ENCODE measurements around the gene NSMCE1. TPM values are rescaled to one million over a fixed set of nuclear protein-coding genes. Genes with fewer than 3 reads are reported as not detected.
A peak's percentile ranks its signal among the peaks of the same experiment; 100 is the strongest.

Gene NSMCE1
- total and polyA plus RNA-seq, 2 of the 4 experiments (the other 2 are of a cell fraction): 47.5 to 120 TPM

DNA sequence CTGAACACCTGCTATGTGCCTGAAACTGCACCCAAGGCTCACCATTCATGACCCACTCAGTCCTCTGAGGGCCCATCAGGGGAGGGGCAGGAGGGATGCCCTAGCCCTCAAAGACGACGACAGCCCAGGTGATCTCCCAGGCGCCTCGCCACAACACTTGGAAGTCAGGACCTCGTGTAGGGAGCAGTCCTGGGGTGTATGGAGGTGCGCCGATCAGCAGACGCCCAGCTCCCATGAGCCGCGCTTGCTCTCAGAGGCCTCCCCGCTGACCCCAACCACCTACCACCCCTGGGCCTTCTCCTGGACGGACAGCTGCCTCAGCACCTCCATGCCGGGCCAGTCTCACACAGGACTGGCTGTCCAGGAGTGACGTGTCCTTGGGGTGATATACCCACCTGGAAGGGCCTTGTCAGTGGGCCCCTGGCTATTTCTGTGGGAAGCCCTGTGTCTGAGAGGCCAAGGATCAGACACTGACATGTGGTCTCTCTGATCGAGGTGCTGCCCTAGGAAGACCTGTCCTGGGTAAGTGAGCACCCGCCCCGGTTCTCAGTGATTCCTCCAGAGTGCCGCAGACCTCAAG, 38.6 kb downstream of the NSMCE1 start:
- H2AK5ac ChIP-seq (ENCODE audit: low read depth, low read length): 0 out of 2 replicates have a peak overlapping the region, but pooled peaks have one; percentile 52
- intact Hi-C loops (cut with micrococcal nuclease): no loop called here
- no peak overlapping the region for H2BK120ac ChIP-seq (ENCODE audit: low read depth, low read length)
- no peaks in the 10 kb centered on the region for H3K9me3 ChIP-seq (ENCODE audit: control insufficient read depth, insufficient read depth, low read length)
- H2BK15ac ChIP-seq (ENCODE audit: low read depth, low read length): no peak overlapping the region
- H4K8ac ChIP-seq (ENCODE audit: low read depth in 2 of 2, low read length in 2 of 2): no peak overlapping the region
- H3K4me3 ChIP-seq (ENCODE audit: insufficient read depth, low read depth, low read length): no peak overlapping the region
- H2AFZ ChIP-seq (replicated peaks; ENCODE audit: low read length, poor library complexity): no peak overlapping the region
- no peak overlapping the region; the same call in 1 of the 2 replicates for H4K91ac ChIP-seq (ENCODE audit: insufficient read depth, low read depth, low read length)
- H2AK9ac ChIP-seq (replicated peaks; ENCODE audit: low read depth, low read length, poor library complexity): no peak overlapping the region
- no peak overlapping the region for H3K56ac ChIP-seq (ENCODE audit: extremely low read depth, insufficient read depth, low read length)
- CTCF ChIA-PET: interaction anchor here (0.5 kb wide), 1 partner anchor 13 kb away, joined by 3 read pairs; no protein-coding TSS in a partner anchor
- H3K4me2 ChIP-seq (ENCODE audit: low read depth, low read length): no peak overlapping the region
- H3K9ac ChIP-seq (ENCODE audit: low read depth, low read length): no peak overlapping the region
- no peaks in the 10 kb centered on the region for H4K20me1 ChIP-seq (ENCODE audit: insufficient read depth, low read length)
- H3K4ac ChIP-seq (ENCODE audit: low read depth, low read length): no peak overlapping the region
- H3K23ac ChIP-seq (ENCODE audit: low read depth, low read length): no peak overlapping the region
- dilution Hi-C loops (cut with HindIII; ENCODE audit: low sequenced_read_pairs, unreplicated experiment): no loop called here
- H3K36me3 ChIP-seq (ENCODE audit: control insufficient read depth, insufficient read depth, low read length): peaks cover 40% of the 10 kb centered on the region
- H3K14ac ChIP-seq (replicated peaks; ENCODE audit: low read depth, low read length): no peak overlapping the region
- POLR2A ChIA-PET (ENCODE audit: unreplicated experiment): no interaction called here
- no peak overlapping the region for H3K18ac ChIP-seq (ENCODE audit: low read depth, low read length)
- H4K5ac ChIP-seq (ENCODE audit: low read depth, low read length): no peak overlapping the region
- 98% methylated on average over 9 of the region's 18 CpGs; no CpG with 5 or more reads in 1 of the 2 experiments for WGBS, 2 experiments (ENCODE audit: extremely low coverage in 2 of 2, insufficient read length in 1 of 2)
- peaks cover 2% of the 10 kb centered on the region; the same call in 1 of the 2 replicates for H3K4me1 ChIP-seq (ENCODE audit: control insufficient read depth, insufficient read depth, low read length)
- no peak overlapping the region for H2BK20ac ChIP-seq (ENCODE audit: low read depth, low read length)
- DNase-seq (no peak), ATAC-seq (ENCODE audit: low read depth) (no peak)
- no peak overlapping the region for H3K27ac ChIP-seq (ENCODE audit: insufficient read depth, low read length)
- H2BK5ac ChIP-seq (ENCODE audit: low read depth, low read length, poor library complexity, severe bottlenecking): no peak overlapping the region
- H3K9me1 ChIP-seq (ENCODE audit: insufficient read depth, low read length): 0 out of 2 replicates have a peak, but pooled peaks cover 3% of the 10 kb centered on the region
- peaks cover 3 to 8% of the 10 kb centered on the region in 2 experiments; a peak in 2 of 4 replicates for H3K79me1 ChIP-seq (ENCODE audit: low read depth in 1 of 2, low read length in 2 of 2)
- TF ChIP-seq, protein P1, sequence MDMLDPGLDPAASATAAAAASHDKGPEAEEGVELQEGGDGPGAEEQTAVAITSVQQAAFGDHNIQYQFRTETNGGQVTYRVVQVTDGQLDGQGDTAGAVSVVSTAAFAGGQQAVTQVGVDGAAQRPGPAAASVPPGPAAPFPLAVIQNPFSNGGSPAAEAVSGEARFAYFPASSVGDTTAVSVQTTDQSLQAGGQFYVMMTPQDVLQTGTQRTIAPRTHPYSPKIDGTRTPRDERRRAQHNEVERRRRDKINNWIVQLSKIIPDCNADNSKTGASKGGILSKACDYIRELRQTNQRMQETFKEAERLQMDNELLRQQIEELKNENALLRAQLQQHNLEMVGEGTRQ (IDR thresholded peaks at IDR 0.05; ENCODE audit: low read depth, low read length): no peak
- TF ChIP-seq CEBPB (IDR thresholded peaks at IDR 0.05; ENCODE audit: low read depth, low read length) (no peak), BHLHE40 (IDR thresholded peaks at IDR 0.05; ENCODE audit: low read depth, low read length) (no peak), RAD21 (IDR thresholded peaks at IDR 0.05; ENCODE audit: low read length) (no peak), RFX5 (IDR thresholded peaks at IDR 0.05; ENCODE audit: low read depth, low read length) (no peak), CHD1 (IDR thresholded peaks at IDR 0.05; ENCODE audit: low read depth, low read length) (no peak), MAFK (IDR thresholded peaks at IDR 0.05; ENCODE audit: low read depth, low read length) (no peak), MAZ (IDR thresholded peaks at IDR 0.05; ENCODE audit: borderline replicate concordance, low read depth, low read length) (no peak), POLR2A (IDR thresholded peaks at IDR 0.05; ENCODE audit: low read depth, low read length) (no peak), NFE2L2 (IDR thresholded peaks at IDR 0.05; ENCODE audit: low read depth, low read length) (no peak)
- TF ChIP-seq, protein P2, sequence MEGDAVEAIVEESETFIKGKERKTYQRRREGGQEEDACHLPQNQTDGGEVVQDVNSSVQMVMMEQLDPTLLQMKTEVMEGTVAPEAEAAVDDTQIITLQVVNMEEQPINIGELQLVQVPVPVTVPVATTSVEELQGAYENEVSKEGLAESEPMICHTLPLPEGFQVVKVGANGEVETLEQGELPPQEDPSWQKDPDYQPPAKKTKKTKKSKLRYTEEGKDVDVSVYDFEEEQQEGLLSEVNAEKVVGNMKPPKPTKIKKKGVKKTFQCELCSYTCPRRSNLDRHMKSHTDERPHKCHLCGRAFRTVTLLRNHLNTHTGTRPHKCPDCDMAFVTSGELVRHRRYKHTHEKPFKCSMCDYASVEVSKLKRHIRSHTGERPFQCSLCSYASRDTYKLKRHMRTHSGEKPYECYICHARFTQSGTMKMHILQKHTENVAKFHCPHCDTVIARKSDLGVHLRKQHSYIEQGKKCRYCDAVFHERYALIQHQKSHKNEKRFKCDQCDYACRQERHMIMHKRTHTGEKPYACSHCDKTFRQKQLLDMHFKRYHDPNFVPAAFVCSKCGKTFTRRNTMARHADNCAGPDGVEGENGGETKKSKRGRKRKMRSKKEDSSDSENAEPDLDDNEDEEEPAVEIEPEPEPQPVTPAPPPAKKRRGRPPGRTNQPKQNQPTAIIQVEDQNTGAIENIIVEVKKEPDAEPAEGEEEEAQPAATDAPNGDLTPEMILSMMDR (conservative IDR thresholded peaks at IDR 0.05; ENCODE audit: low read depth, low read length): no peak
- H3K27me3 ChIP-seq (ENCODE audit: control insufficient read depth, insufficient read depth, low read length): no peaks in the 10 kb centered on the region
- no TSS peak for BruUV-seq (replicated peaks)
- in situ Hi-C loops (cut with MboI; ENCODE audit: low sequenced_read_pairs): loop anchor here (5.0 kb wide), 2 partner anchors 142 to 222 kb away; no protein-coding TSS in a partner anchor
